ENCODE results near the gene ARPC5L.

The ARPC5L gene

DNA sequence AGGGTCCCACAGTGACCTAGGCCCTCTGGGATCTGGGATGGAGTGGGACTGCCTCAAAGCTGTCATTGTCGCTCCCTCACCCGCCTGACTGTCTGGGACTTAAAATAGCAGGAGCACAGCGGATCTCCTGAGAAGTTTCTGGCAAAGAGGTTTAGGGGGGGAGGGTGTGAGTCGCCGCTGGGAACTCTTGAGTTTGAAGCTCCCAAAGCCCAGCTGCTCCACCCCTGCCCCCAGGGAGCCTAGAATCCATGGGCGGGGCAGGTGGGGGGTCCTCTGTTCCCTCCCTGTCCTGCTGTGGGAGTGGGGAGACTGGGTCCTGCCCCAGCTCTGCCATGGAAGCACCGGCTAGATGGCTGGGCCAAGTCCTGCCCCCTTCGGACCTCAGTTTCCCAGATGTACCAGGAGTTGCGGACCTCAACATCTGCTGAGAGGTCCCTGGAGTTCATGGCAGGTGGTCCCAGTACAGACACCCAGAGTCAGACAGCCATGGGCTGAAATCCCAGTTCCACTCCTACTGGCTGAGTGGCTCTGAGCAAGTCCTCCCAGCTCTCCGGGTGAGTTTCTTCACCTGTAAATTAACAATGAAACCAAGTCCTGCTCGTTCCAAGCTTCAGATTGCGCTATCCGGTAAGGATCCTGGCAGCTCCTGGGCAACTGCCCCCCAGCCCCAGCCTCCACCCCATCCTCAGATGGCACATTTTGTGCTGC lies 9.7 kb upstream of the ARPC5L start:
- in situ Hi-C loops (cut with MboI; ENCODE audit: low pct_unique_long_range_greater_than_20kb, low sequenced_read_pairs, unreplicated experiment), result loop anchor here (5.0 kb wide), 1 partner anchor 80 kb away; the partner anchor contains the start of gene NR6A1
- TF ChIP-seq, protein P1, sequence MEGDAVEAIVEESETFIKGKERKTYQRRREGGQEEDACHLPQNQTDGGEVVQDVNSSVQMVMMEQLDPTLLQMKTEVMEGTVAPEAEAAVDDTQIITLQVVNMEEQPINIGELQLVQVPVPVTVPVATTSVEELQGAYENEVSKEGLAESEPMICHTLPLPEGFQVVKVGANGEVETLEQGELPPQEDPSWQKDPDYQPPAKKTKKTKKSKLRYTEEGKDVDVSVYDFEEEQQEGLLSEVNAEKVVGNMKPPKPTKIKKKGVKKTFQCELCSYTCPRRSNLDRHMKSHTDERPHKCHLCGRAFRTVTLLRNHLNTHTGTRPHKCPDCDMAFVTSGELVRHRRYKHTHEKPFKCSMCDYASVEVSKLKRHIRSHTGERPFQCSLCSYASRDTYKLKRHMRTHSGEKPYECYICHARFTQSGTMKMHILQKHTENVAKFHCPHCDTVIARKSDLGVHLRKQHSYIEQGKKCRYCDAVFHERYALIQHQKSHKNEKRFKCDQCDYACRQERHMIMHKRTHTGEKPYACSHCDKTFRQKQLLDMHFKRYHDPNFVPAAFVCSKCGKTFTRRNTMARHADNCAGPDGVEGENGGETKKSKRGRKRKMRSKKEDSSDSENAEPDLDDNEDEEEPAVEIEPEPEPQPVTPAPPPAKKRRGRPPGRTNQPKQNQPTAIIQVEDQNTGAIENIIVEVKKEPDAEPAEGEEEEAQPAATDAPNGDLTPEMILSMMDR (IDR thresholded peaks at IDR 0.05; ENCODE audit: extremely low read depth, insufficient read depth, missing control alignments), result no peak

DNA sequence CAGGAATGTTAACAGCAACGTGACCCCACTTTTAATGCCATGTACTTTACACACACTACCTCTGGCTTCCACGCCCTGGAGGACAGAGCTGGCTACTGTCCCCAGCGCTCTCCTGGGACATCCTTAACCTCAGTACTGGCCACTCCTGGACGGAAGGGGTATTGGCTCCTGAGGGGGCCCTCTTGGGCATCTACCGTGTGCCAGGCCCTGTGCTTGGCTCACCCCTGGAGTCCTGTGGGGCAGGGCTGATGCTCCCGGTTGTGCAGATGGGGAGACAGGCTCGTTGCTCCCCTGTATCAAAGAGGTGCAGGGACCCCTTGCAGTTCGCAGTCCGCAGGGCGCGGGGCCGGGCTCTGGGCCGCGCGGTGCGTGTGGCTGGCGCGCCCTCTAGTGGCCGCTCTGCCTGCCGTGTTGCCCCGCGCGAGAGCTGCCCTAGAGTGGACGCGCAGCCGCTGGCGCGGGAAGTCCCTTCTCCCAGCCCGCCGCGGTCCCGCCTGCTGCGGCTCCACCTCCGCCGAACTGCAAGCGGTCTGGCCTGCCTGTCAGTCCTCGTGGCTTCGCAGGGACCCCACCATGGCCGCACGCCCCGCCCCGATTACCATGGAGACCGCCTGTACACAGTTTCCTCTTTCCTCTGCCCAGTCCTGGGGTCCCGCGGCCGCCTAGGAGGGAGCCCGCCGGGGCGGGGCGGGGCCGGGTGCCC lies 8.9 kb upstream of the ARPC5L start, which contains the start of gene WDR38:
Gene WDR38, plus strand, starts transcription at position 632 of the 703 bp plus-strand sequence. CDS start 72 bp downstream, outside the sequence.
- in situ Hi-C loops (cut with MboI; ENCODE audit: low pct_unique_long_range_greater_than_20kb, low sequenced_read_pairs, unreplicated experiment), result loop anchor here (5.0 kb wide), 1 partner anchor 81 kb away; the partner anchor contains the start of gene NR6A1
- TF ChIP-seq, protein P1 (IDR thresholded peaks at IDR 0.05; ENCODE audit: extremely low read depth, insufficient read depth, missing control alignments), result peak; percentile 94
- DNase-seq (ENCODE audit: low spot score), result peak; percentile 94

More for the DNA sequence above, 9.7 kb upstream of the ARPC5L start:
- no peak for DNase-seq (ENCODE audit: low spot score)

DNA sequence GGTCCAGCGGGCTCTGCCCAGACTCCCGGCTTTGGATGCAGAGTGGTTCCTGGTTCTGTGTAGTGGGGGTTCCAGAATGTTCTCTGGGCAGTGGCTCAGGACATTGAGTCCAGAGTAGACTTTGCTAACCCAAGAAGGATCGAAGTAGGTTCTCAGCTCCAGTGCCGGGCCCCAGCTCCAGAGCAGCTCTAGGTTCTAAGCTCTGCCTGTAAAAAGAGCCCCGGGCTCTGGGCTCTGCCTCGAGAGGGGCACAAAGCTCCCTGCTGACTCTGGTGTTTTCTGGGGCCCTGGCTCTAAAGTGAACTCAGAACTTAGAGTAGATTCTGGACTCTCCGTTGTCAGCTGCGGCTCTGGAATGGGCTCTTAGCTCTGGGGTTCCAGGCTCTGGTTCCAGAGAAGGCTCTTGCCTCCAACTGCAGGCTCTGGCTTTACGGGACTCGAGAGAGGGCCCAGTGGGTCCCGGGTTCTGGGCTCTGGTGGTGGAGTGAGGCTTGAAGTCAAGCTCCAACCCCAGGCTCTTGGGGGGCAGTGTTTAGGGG lies 8.3 kb upstream of the ARPC5L start:
- no peak for DNase-seq (ENCODE audit: low spot score)
- in situ Hi-C loops (cut with MboI; ENCODE audit: low pct_unique_long_range_greater_than_20kb, low sequenced_read_pairs, unreplicated experiment), result loop anchor here (5.0 kb wide), 1 partner anchor 81 kb away; the partner anchor contains the start of gene NR6A1
- TF ChIP-seq, protein P1 (IDR thresholded peaks at IDR 0.05; ENCODE audit: extremely low read depth, insufficient read depth, missing control alignments), result no peak

DNA sequence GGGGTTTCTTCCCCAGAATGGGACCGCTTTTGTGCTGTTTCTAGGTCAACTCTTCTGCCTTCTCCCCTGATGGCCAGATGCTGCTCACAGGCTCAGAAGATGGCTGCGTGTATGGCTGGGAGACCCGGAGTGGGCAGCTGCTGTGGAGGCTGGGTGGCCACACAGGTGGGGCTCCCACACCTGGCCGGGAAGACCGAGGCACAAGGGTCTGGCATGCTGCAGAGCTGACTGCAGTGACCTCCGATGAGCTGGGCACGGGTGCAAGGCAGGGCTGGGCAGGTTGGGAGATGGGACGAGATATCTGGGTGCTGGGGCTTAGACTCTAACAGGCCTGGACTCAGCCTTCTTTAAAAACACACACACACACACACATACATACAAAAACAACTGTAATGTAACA lies 7.8 kb upstream of the ARPC5L start:
- no peak for DNase-seq (ENCODE audit: low spot score)
- in situ Hi-C loops (cut with MboI; ENCODE audit: low pct_unique_long_range_greater_than_20kb, low sequenced_read_pairs, unreplicated experiment), result loop anchor here (5.0 kb wide), 1 partner anchor 82 kb away; the partner anchor contains the start of gene NR6A1
- TF ChIP-seq, protein P1 (IDR thresholded peaks at IDR 0.05; ENCODE audit: extremely low read depth, insufficient read depth, missing control alignments), result no peak

DNA sequence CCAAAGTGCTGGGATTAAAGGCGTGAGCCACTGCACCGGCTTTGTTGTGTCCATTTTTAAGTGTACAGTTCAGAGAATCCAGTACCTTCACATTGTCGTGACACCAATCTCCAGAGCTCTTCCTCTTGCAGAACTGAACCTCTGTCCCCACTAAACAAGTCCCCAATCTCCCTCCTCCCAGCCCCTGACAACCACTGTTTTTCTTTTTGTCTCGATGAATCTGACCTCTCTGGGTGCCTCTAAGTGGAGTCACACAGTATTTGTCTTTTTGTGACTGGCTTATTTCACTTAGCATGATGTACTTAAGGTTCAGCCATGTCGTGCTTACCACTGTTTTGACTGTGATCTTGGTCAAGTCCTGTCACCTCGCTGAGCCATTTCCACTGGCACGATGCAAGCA lies 7.1 kb upstream of the ARPC5L start:
- DNase-seq (ENCODE audit: low spot score), result no peak
- TF ChIP-seq, protein P1 (IDR thresholded peaks at IDR 0.05; ENCODE audit: extremely low read depth, insufficient read depth, missing control alignments), result no peak
- in situ Hi-C loops (cut with MboI; ENCODE audit: low pct_unique_long_range_greater_than_20kb, low sequenced_read_pairs, unreplicated experiment), result loop anchor here (5.0 kb wide), 1 partner anchor 83 kb away; the partner anchor contains the start of gene NR6A1

DNA sequence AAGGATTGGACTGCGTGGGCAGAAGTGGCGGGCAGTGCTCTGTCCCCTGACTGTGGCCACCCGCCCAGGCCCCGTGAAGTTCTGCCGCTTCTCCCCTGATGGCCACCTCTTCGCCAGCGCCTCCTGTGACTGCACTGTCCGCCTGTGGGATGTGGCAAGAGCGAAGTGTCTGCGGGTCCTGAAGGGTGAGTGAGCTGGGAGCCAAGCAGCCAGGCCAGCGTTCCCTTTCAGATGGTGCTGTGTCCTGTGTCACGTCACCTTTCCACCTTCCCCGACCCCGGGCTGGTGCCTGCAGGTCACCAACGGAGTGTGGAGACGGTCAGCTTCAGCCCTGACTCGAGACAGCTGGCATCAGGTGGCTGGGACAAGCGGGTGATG lies 6.4 kb upstream of the ARPC5L start:
- DNase-seq (ENCODE audit: low spot score), result no peak
- in situ Hi-C loops (cut with MboI; ENCODE audit: low pct_unique_long_range_greater_than_20kb, low sequenced_read_pairs, unreplicated experiment), result no loop called here
- TF ChIP-seq, protein P1 (IDR thresholded peaks at IDR 0.05; ENCODE audit: extremely low read depth, insufficient read depth, missing control alignments), result no peak

Data from GM13977 (cell line).